ENCODE measurements around the gene PCDHA6. TPM values are rescaled to one million over a fixed set of nuclear protein-coding genes. Genes with fewer than 3 reads are reported as not detected.
"Not testable (repeated sequence)": the region's sequence is repeated elsewhere in the genome, so short reads cannot be mapped to it uniquely, and the experiment has no call there.

PCDHA6 gene
- total RNA-seq, 1 donor from 2014 or later = 0.30 TPM

- DNase-seq = no peak
These were observed 34.9 kb downstream of the PCDHA6 start for GRCh38 chr5:140862441-140863295.

- DNase-seq = no peak
These were observed 41.2 kb downstream of the PCDHA6 start, which contains the start of gene PCDHA11 for GRCh38 chr5:140868721-140869554. Gene PCDHA11 (plus strand): TSS chr5:140868957. CDS start chr5:140869104, 147 bp downstream.

GRCh38 chr5:140869555-140869886, 41.8 kb downstream of the PCDHA6 start:
- no peak for DNase-seq

- no peak for DNase-seq
These were observed 42.8 kb downstream of the PCDHA6 start for GRCh38 chr5:140870221-140871201.

GRCh38 chr5:140875085-140876065, 47.6 kb downstream of the PCDHA6 start, which contains the start of gene PCDHA12:
Gene PCDHA12 (plus strand): TSS chr5:140875308. CDS start chr5:140875473, 165 bp downstream.
- DNase-seq = no peak

GRCh38 chr5:140876541-140877261, 48.9 kb downstream of the PCDHA6 start:
- DNase-seq = not testable (repeated sequence)

GRCh38 chr5:140877262-140877581, 49.5 kb downstream of the PCDHA6 start:
- DNase-seq = no peak

Other genes with a start within 250 kb of the PCDHA6 start
- gene CD14, start 194.8 kb upstream of the PCDHA6 start, total RNA-seq = 52.3 TPM
- gene TMCO6, start 188.5 kb upstream of the PCDHA6 start, total RNA-seq = 6.5 TPM
- 33.9 TPM for gene NDUFA2, start 180.3 kb upstream of the PCDHA6 start, total RNA-seq
- gene IK, start 180.1 kb upstream of the PCDHA6 start, total RNA-seq = 51.3 TPM
- gene WDR55, start 163.1 kb upstream of the PCDHA6 start, total RNA-seq = 11.8 TPM
- gene DND1, start 154.4 kb upstream of the PCDHA6 start, total RNA-seq = 0.30 TPM
- gene HARS1, start 136.6 kb upstream of the PCDHA6 start, total RNA-seq = 36.9 TPM
- 19.6 TPM for gene HARS2, start 136.5 kb upstream of the PCDHA6 start, total RNA-seq
- 31.4 TPM for gene ZMAT2, start 127.5 kb upstream of the PCDHA6 start, total RNA-seq
- not detected for gene PCDHA1, start 41.8 kb upstream of the PCDHA6 start, total RNA-seq
- 0.20 TPM for gene PCDHA2, start 33.1 kb upstream of the PCDHA6 start, total RNA-seq
- 0.20 TPM for gene PCDHA3, start 26.9 kb upstream of the PCDHA6 start, total RNA-seq
- 0.30 TPM for gene PCDHA4, start 20.9 kb upstream of the PCDHA6 start, total RNA-seq
- 0.20 TPM for gene PCDHA5, start 6.3 kb upstream of the PCDHA6 start, total RNA-seq
- 0.30 TPM for gene PCDHA7, start 6.3 kb downstream of the PCDHA6 start, total RNA-seq
- gene PCDHA8, start 13.2 kb downstream of the PCDHA6 start, total RNA-seq = 0.10 TPM
- gene PCDHA9, start 20.4 kb downstream of the PCDHA6 start, total RNA-seq = 0.30 TPM
- 0.20 TPM for gene PCDHA10, start 27.9 kb downstream of the PCDHA6 start, total RNA-seq
- 0.39 TPM for gene PCDHA11, start 41.0 kb downstream of the PCDHA6 start, total RNA-seq
- 0.20 TPM for gene PCDHA12, start 47.3 kb downstream of the PCDHA6 start, total RNA-seq
- gene PCDHA13, start 54.2 kb downstream of the PCDHA6 start, total RNA-seq = 0.79 TPM
- 0.69 TPM for gene PCDHAC1, start 98.3 kb downstream of the PCDHA6 start, total RNA-seq
- 3.0 TPM for gene PCDHAC2, start 138.5 kb downstream of the PCDHA6 start, total RNA-seq
- gene PCDHB1, start 223.4 kb downstream of the PCDHA6 start, total RNA-seq = not detected